Thymus (tissue), 11 donors: ENCODE data around the gene PHF11. TPM values are rescaled to one million over a fixed set of nuclear protein-coding genes. Genes with fewer than 3 reads are reported as not detected.

Source experiments
- DNase-seq, 9 donors: peaks; one replicate each; pipeline ENCODE4 v3.0.0-alpha.2; 2013; ENCODE audit warnings: low spot score in 9 of 9, low read depth in 6 of 9, missing footprints in 1 of 9
- H3K27ac ChIP-seq, 2 donors: one replicate each; pipeline ENCODE4 v1.5.1; 2013; ENCODE audit warnings: control low read depth in 1 of 2, low read depth in 1 of 2, low read length in 1 of 2, mild to moderate bottlenecking in 1 of 2, moderate library complexity in 1 of 2
- H3K27me3 ChIP-seq, 2 donors: one replicate each; pipeline ENCODE4 v1.5.1; 2013; ENCODE audit warnings: low read length in 1 of 2; ENCODE audit not compliant: control insufficient read depth in 2 of 2, insufficient read depth in 1 of 2
- H3K36me3 ChIP-seq, 2 donors: one replicate each; pipeline ENCODE4 v1.5.1; 2013; ENCODE audit warnings: low read length in 1 of 2, mild to moderate bottlenecking in 1 of 2, moderate library complexity in 1 of 2; ENCODE audit not compliant: control insufficient read depth in 2 of 2, insufficient read depth in 2 of 2
- H3K4me1 ChIP-seq, 2 donors: one replicate each; pipeline ENCODE4 v1.5.1; 2013; ENCODE audit warnings: low read length in 2 of 2; ENCODE audit not compliant: control insufficient read depth in 2 of 2, insufficient read depth in 2 of 2
- H3K4me3 ChIP-seq, 2 donors: one replicate each; pipeline ENCODE4 v1.5.1; 2013; ENCODE audit warnings: low read length in 2 of 2, control low read depth in 1 of 2, mild to moderate bottlenecking in 1 of 2
- H3K9me3 ChIP-seq, 2 donors: one replicate each; pipeline ENCODE4 v1.5.1; 2013; ENCODE audit warnings: low read length in 1 of 2, mild to moderate bottlenecking in 1 of 2; ENCODE audit not compliant: control insufficient read depth in 2 of 2, insufficient read depth in 1 of 2
- WGBS: extraction: QIAGEN DNeasy Blood & Tissue Kit; methylation state at CpG from one replicate; pipeline ENCODE4 v1.1.7; 2013; 5-methylcytosine and 5-hydroxymethylcytosine counted together
- polyA plus RNA-seq: library from polyadenylated mRNA; stranded (reverse); fragments of 200-250 nt; gene quantifications from one replicate; pipeline ENCODE4 v1.2.3, GENCODE V29; 2013
- total RNA-seq: library from RNA; stranded (reverse); fragments of 120-200 nt; gene quantifications from one replicate; pipeline ENCODE4 v1.2.4, GENCODE V29; 2013
- donor health status: healthy.

Gene PHF11
- total and polyA plus RNA-seq, 2 donors = 32.9 to 170 TPM

GRCh38 chr13:49455007-49455398 lies 40.8 kb upstream of the PHF11 start:
- DNase-seq = no peak
- Histone ChIP-seq H3K27me3 (no peaks in the 10 kb centered on the region), H3K27ac (no peak overlapping the region), H3K4me1 (no peaks in the 10 kb centered on the region), H3K36me3 (peaks cover 0 to 7% of the 10 kb centered on the region in 2 donors), H3K9me3 (no peaks in the 10 kb centered on the region), H3K4me3 (no peak overlapping the region)

- Histone ChIP-seq H3K4me3 (no peak overlapping the region), H3K27me3 (no peaks in the 10 kb centered on the region), H3K27ac (no peak overlapping the region), H3K4me1 (no peaks in the 10 kb centered on the region), H3K9me3 (no peaks in the 10 kb centered on the region), H3K36me3 (peaks cover 0 to 7% of the 10 kb centered on the region in 2 donors)
- 97% methylated on average over 1 of the region's 1 CpG for WGBS
- no peak for DNase-seq
Observed at GRCh38 chr13:49456156-49456555, 39.6 kb upstream of the PHF11 start.

- no peaks in the 10 kb centered on the region for H3K4me1 ChIP-seq
- H3K9me3 ChIP-seq = no peaks in the 10 kb centered on the region
- WGBS = 98% methylated on average over 7 of the region's 7 CpGs
- H3K27me3 ChIP-seq = no peaks in the 10 kb centered on the region
- no peak for DNase-seq
- H3K4me3 ChIP-seq = no peak overlapping the region
- H3K36me3 ChIP-seq = peaks cover 4 to 16% of the 10 kb centered on the region in 2 donors
- H3K27ac ChIP-seq = no peak overlapping the region
Observed at GRCh38 chr13:49457221-49457620, 38.5 kb upstream of the PHF11 start.

GRCh38 chr13:49459580-49459979 lies 36.2 kb upstream of the PHF11 start:
- H3K9me3 ChIP-seq = peaks cover 4 to 9% of the 10 kb centered on the region in 2 donors
- no peak overlapping the region for H3K4me3 ChIP-seq
- peaks cover 15 to 24% of the 10 kb centered on the region in 2 donors for H3K36me3 ChIP-seq
- no peak for DNase-seq
- H3K27me3 ChIP-seq = no peaks in the 10 kb centered on the region
- H3K27ac ChIP-seq = no peak overlapping the region
- 92% methylated on average over 1 of the region's 1 CpG for WGBS
- no peaks in the 10 kb centered on the region for H3K4me1 ChIP-seq

GRCh38 chr13:49464085-49464484 lies 31.7 kb upstream of the PHF11 start:
- WGBS = 97% methylated on average over 1 of the region's 1 CpG
- H3K4me3 ChIP-seq = no peak overlapping the region
- no peaks in the 10 kb centered on the region for H3K27me3 ChIP-seq
- H3K9me3 ChIP-seq = peaks cover 4 to 9% of the 10 kb centered on the region in 2 donors
- H3K4me1 ChIP-seq = no peaks in the 10 kb centered on the region
- peaks cover 19 to 34% of the 10 kb centered on the region in 2 donors for H3K36me3 ChIP-seq
- no peak for DNase-seq
- no peak overlapping the region for H3K27ac ChIP-seq

GRCh38 chr13:49464621-49465325 lies 31.0 kb upstream of the PHF11 start:
- Histone ChIP-seq H3K4me3 (no peak overlapping the region), H3K27ac (no peak overlapping the region), H3K4me1 (no peaks in the 10 kb centered on the region), H3K9me3 (peaks cover 4 to 9% of the 10 kb centered on the region in 2 donors), H3K36me3 (peaks cover 19 to 38% of the 10 kb centered on the region in 2 donors), H3K27me3 (no peaks in the 10 kb centered on the region)
- 99% methylated on average over 4 of the region's 4 CpGs for WGBS
- DNase-seq = no peak

GRCh38 chr13:49466292-49466838 lies 29.4 kb upstream of the PHF11 start:
- H3K27ac ChIP-seq = no peak overlapping the region
- no peak for DNase-seq
- WGBS = 98% methylated on average over 5 of the region's 5 CpGs
- H3K4me3 ChIP-seq = no peak overlapping the region
- peaks cover 4 to 9% of the 10 kb centered on the region in 2 donors for H3K9me3 ChIP-seq
- no peaks in the 10 kb centered on the region for H3K27me3 ChIP-seq
- no peaks in the 10 kb centered on the region for H3K4me1 ChIP-seq
- peaks cover 19 to 46% of the 10 kb centered on the region in 2 donors for H3K36me3 ChIP-seq

- H3K27me3 ChIP-seq = no peaks in the 10 kb centered on the region
- peaks cover 12 to 41% of the 10 kb centered on the region in 2 donors for H3K36me3 ChIP-seq
- WGBS = 95% methylated on average over 1 of the region's 1 CpG
- no peak for DNase-seq
- no peak overlapping the region for H3K4me3 ChIP-seq
- H3K9me3 ChIP-seq = no peaks in the 10 kb centered on the region
- no peak overlapping the region for H3K27ac ChIP-seq
- no peaks in the 10 kb centered on the region for H3K4me1 ChIP-seq
Observed at GRCh38 chr13:49472186-49472585, 23.6 kb upstream of the PHF11 start.

GRCh38 chr13:49476529-49476928 lies 19.2 kb upstream of the PHF11 start:
- WGBS = 99% methylated on average over 7 of the region's 7 CpGs
- DNase-seq = no peak
- no peaks in the 10 kb centered on the region for H3K9me3 ChIP-seq
- H3K27ac ChIP-seq = no peak overlapping the region
- H3K27me3 ChIP-seq = no peaks in the 10 kb centered on the region
- no peak overlapping the region for H3K4me3 ChIP-seq
- peaks cover 27 to 62% of the 10 kb centered on the region in 2 donors for H3K36me3 ChIP-seq
- no peaks in the 10 kb centered on the region for H3K4me1 ChIP-seq
